Measurements from ENCODE around the gene TCF4.

Gene TCF4

DNA sequence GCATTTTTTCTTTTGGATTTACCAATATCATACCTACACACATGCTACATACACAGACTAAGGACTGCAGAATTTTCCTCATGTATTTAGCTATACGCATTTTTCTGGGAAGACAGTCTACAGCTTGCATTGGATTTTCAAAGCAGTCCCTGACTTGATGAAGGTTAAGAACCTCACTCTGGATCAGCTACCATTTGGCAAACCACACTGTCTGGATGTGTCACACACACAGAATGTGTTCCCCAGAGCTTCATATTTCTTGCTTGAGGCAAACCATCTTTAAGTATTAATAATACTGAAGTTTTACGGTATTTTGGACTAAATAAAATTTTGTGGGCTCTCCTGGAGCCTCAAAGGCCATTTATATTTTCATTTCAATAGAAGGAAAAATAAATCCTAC lies 102.3 kb downstream of the TCF4 start:
- H3K4me1 ChIP-seq (ENCODE audit: insufficient read depth, low read length, poor library complexity, severe bottlenecking): peaks cover 16% of the 10 kb centered on the region
- H3K9me3 ChIP-seq (ENCODE audit: insufficient read depth, low read depth, low read length): no peaks in the 10 kb centered on the region
- H3K4me2 ChIP-seq (ENCODE audit: low read depth, low read length, poor library complexity, severe bottlenecking): no peak overlapping the region
- H3K9me2 ChIP-seq (replicated peaks; ENCODE audit: low read depth, low read length): no peaks in the 10 kb centered on the region
- no peaks in the 10 kb centered on the region for H3F3A ChIP-seq (ENCODE audit: low read depth)
- H4K20me1 ChIP-seq (ENCODE audit: insufficient read depth, low read length, poor library complexity, severe bottlenecking): no peaks in the 10 kb centered on the region
- no peak overlapping the region for H2AFZ ChIP-seq (ENCODE audit: low read length)
- H3K4me3 ChIP-seq (ENCODE audit: low read length, poor library complexity, severe bottlenecking): no peak overlapping the region
- peaks cover 4% of the 10 kb centered on the region; the same call in 1 of the 2 replicates for H3K79me2 ChIP-seq (ENCODE audit: insufficient read depth, low read length)
- no peak for TF ChIP-seq EZH2phosphoT487 (IDR thresholded peaks at IDR 0.05; ENCODE audit: borderline replicate concordance)
- H3K9ac ChIP-seq (ENCODE audit: low read depth, low read length, poor library complexity, severe bottlenecking): no peak overlapping the region
- H3K36me3 ChIP-seq (ENCODE audit: insufficient read depth, low read length): no peaks in the 10 kb centered on the region
- no peaks in the 10 kb centered on the region for H3K27me3 ChIP-seq (ENCODE audit: insufficient read depth, low read length, poor library complexity, severe bottlenecking)

- H3K79me2 ChIP-seq (ENCODE audit: insufficient read depth, low read length): peaks cover 2% of the 10 kb centered on the region; the same call in 1 of the 2 replicates
- H3K4me3 ChIP-seq (ENCODE audit: low read length, poor library complexity, severe bottlenecking): no peak overlapping the region
- H3K27me3 ChIP-seq (ENCODE audit: insufficient read depth, low read length, poor library complexity, severe bottlenecking): no peaks in the 10 kb centered on the region
- no peaks in the 10 kb centered on the region for H3K36me3 ChIP-seq (ENCODE audit: insufficient read depth, low read length)
- no peaks in the 10 kb centered on the region for H3K9me2 ChIP-seq (replicated peaks; ENCODE audit: low read depth, low read length)
- H3K9ac ChIP-seq (ENCODE audit: low read depth, low read length, poor library complexity, severe bottlenecking): no peak overlapping the region
- H3K4me2 ChIP-seq (ENCODE audit: low read depth, low read length, poor library complexity, severe bottlenecking): no peak overlapping the region
- no peaks in the 10 kb centered on the region for H3K9me3 ChIP-seq (ENCODE audit: insufficient read depth, low read depth, low read length)
- TF ChIP-seq, protein P1, sequence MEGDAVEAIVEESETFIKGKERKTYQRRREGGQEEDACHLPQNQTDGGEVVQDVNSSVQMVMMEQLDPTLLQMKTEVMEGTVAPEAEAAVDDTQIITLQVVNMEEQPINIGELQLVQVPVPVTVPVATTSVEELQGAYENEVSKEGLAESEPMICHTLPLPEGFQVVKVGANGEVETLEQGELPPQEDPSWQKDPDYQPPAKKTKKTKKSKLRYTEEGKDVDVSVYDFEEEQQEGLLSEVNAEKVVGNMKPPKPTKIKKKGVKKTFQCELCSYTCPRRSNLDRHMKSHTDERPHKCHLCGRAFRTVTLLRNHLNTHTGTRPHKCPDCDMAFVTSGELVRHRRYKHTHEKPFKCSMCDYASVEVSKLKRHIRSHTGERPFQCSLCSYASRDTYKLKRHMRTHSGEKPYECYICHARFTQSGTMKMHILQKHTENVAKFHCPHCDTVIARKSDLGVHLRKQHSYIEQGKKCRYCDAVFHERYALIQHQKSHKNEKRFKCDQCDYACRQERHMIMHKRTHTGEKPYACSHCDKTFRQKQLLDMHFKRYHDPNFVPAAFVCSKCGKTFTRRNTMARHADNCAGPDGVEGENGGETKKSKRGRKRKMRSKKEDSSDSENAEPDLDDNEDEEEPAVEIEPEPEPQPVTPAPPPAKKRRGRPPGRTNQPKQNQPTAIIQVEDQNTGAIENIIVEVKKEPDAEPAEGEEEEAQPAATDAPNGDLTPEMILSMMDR (conservative IDR thresholded peaks at IDR 0.05; ENCODE audit: low read length): no peak
- no peak for TF ChIP-seq EZH2phosphoT487 (IDR thresholded peaks at IDR 0.05; ENCODE audit: borderline replicate concordance)
- H2AFZ ChIP-seq (ENCODE audit: low read length): no peak overlapping the region
- H4K20me1 ChIP-seq (ENCODE audit: insufficient read depth, low read length, poor library complexity, severe bottlenecking): no peaks in the 10 kb centered on the region
- peaks cover 14% of the 10 kb centered on the region for H3K4me1 ChIP-seq (ENCODE audit: insufficient read depth, low read length, poor library complexity, severe bottlenecking)
- H3F3A ChIP-seq (ENCODE audit: low read depth): no peaks in the 10 kb centered on the region
These were observed 103.2 kb downstream of the TCF4 start for GRCh38 chr18:55484773-55485172.

GRCh38 chr18:55483266-55483871 lies 104.6 kb downstream of the TCF4 start:
- no peaks in the 10 kb centered on the region for H3K9me2 ChIP-seq (replicated peaks; ENCODE audit: low read depth, low read length)
- no peaks in the 10 kb centered on the region for H4K20me1 ChIP-seq (ENCODE audit: insufficient read depth, low read length, poor library complexity, severe bottlenecking)
- H3K36me3 ChIP-seq (ENCODE audit: insufficient read depth, low read length): no peaks in the 10 kb centered on the region
- no peak overlapping the region for H3K9ac ChIP-seq (ENCODE audit: low read depth, low read length, poor library complexity, severe bottlenecking)
- H3K4me3 ChIP-seq (ENCODE audit: low read length, poor library complexity, severe bottlenecking): no peak overlapping the region
- H3K4me1 ChIP-seq (ENCODE audit: insufficient read depth, low read length, poor library complexity, severe bottlenecking): peaks cover under 1% of the 10 kb centered on the region
- H2AFZ ChIP-seq (ENCODE audit: low read length): no peak overlapping the region
- H3F3A ChIP-seq (ENCODE audit: low read depth): no peaks in the 10 kb centered on the region
- TF ChIP-seq, protein P1 (conservative IDR thresholded peaks at IDR 0.05; ENCODE audit: low read length): no peak
- TF ChIP-seq EZH2phosphoT487 (IDR thresholded peaks at IDR 0.05; ENCODE audit: borderline replicate concordance): no peak
- H3K79me2 ChIP-seq (ENCODE audit: insufficient read depth, low read length): peaks cover 2% of the 10 kb centered on the region; the same call in 1 of the 2 replicates
- no peaks in the 10 kb centered on the region for H3K27me3 ChIP-seq (ENCODE audit: insufficient read depth, low read length, poor library complexity, severe bottlenecking)
- no peak overlapping the region for H3K4me2 ChIP-seq (ENCODE audit: low read depth, low read length, poor library complexity, severe bottlenecking)
- H3K9me3 ChIP-seq (ENCODE audit: insufficient read depth, low read depth, low read length): no peaks in the 10 kb centered on the region

Measured in Loucy (cell line).